A204.1 (cell line): ENCODE data around the gene NRDC.

Experiments
- FAIRE-seq: peaks from 2 replicates; lab custom pipeline; 2012; peaks lifted over from hg19 to GRCh38; lab: Jason Lieb, UNC

NRDC gene, protein sequence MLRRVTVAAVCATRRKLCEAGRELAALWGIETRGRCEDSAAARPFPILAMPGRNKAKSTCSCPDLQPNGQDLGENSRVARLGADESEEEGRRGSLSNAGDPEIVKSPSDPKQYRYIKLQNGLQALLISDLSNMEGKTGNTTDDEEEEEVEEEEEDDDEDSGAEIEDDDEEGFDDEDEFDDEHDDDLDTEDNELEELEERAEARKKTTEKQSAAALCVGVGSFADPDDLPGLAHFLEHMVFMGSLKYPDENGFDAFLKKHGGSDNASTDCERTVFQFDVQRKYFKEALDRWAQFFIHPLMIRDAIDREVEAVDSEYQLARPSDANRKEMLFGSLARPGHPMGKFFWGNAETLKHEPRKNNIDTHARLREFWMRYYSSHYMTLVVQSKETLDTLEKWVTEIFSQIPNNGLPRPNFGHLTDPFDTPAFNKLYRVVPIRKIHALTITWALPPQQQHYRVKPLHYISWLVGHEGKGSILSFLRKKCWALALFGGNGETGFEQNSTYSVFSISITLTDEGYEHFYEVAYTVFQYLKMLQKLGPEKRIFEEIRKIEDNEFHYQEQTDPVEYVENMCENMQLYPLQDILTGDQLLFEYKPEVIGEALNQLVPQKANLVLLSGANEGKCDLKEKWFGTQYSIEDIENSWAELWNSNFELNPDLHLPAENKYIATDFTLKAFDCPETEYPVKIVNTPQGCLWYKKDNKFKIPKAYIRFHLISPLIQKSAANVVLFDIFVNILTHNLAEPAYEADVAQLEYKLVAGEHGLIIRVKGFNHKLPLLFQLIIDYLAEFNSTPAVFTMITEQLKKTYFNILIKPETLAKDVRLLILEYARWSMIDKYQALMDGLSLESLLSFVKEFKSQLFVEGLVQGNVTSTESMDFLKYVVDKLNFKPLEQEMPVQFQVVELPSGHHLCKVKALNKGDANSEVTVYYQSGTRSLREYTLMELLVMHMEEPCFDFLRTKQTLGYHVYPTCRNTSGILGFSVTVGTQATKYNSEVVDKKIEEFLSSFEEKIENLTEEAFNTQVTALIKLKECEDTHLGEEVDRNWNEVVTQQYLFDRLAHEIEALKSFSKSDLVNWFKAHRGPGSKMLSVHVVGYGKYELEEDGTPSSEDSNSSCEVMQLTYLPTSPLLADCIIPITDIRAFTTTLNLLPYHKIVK

DNA sequence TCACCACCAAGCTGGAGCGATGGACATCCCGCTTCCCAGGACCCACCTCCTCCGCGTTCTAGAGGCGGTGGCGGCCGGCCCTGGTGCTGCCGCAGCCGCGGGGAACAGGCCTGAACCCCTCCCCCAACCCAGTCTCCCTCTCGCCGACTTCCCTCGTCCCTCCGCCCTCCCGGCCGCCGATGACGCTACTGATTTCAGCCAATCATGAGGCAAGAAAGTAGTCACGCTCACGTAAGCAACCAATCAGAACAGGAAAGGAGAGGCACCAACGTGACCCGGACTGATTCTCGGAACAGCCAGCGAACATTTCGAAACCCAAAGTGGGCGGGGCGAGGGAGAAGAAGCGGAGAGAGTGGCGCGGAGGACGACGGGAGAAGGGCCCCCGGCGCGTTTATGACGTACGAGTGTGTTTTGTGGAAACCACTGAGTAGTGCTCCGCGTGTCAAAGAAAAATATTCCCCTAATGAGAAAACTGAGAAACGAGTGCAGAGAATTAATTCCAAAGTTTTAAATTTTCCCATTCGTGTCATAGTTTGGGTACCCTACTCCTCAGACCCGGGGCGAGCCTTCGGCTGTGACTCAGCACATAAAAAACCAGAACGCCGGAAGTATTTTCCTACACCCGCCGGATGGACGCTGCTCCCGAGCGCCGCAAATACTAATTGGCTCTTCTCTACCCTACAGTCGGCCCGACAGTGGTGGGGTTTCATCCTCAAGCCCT lies at the start of gene NRDC:
NRDC (minus strand) TSS at position 112 of the 721 bp plus-strand sequence. CDS start 112 bp downstream, outside the sequence.
- peak; percentile 99 for FAIRE-seq

DNA sequence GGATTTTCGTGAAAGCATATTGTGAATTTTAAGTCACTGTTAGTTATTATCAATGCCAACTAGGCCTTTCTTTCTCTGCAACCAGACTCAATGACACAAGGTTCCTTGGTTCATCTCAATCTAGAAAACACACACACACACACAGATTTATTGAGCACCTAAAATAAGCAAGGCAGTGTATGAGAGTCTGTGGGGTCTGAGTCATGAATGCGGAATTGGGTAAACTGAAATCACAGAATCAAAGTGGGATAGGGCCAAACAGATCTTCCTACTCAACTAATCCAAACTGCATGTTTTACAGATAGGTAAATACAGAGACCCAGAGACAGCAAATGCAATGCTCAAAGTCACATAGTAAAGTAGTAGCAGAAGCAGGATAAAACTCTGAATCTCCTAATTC lies 48.5 kb upstream of the NRDC start:
- FAIRE-seq: no peak

DNA sequence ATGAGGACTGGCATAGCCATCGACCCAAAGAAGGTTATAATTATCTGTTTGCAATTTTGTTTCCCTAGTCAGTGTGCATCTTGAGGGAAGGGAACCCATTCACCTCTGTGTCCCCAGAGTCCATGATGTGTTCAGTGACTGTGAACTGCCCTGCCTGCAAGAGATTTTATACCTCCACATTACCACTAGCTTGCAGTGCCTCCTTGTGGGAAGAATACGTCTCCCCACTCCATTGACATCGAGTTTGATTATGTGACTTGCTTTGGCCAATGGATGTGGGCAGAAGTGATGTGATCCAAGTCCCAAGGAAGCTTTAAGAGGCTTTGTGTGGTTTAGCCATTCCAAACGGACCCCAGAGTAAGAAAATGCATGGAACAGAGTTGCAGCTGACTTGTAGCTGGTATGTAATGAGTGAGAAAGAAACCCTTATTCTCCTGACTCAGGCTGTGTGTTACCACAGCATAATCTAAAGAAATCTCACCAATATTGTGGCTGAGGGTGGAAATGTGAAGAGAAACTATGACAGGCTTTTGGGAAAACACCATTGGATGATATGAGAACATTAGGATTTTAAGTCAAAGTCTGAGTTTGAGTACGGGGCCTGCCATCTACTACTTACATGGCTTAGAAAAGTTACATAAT lies 47.8 kb upstream of the NRDC start:
- no peak for FAIRE-seq

DNA sequence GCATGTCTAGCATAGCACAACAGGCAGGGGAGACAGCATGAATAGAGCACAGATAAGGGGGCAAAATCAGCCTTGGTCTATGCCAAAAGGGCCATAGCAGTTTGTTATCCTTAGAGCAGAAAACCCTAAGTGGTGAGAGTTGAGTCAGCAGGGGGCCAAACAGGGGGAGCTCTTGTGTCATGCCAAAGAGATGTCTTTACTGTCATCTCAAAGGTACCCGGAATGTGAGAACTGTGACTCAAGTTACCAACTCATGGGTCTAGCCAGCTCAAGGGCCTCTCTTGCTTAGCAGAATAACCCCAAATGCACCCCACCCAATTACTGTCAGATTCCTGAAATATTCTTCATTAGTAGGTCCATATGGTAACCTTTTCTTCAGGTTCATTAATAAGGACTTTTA lies 45.9 kb upstream of the NRDC start:
- FAIRE-seq: no peak

DNA sequence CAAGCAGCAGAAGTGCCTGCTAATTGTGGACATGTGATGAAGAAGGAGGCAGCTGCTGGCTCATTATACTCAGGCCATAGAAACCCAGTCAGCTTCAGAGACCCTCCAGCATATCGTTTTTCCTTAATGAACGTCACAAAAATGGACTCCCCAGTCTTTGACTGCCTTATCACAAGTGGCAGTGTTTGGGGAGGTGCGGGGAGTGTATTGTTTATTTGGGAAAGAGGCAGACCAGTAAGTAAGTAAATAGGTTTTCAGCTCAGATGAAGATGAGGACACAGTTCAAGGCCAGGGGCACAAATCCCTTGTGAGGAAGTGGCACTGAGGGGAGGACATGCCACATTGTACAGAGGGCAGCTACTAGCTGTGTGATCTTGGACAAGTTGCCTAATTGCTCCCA lies 43.5 kb upstream of the NRDC start:
- FAIRE-seq: no peak

DNA sequence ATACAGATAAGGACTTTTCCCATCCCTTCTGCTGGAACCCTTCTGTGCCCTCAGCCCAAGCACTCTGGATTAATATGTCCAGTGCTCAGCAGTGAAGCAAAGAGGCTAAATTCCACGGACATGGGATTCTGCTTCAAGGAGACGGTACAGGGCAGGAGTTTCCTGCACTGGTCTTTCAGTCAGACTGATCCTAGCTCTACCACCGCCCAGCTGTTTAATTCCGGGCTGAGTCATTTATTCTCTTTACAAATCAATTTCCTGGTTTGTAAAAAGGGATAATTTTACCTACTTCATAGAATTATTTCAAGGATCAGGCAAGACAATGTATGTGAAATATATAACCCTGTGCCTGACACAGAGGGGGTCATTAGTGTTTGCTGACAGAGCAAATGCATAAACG lies 41.6 kb upstream of the NRDC start:
- FAIRE-seq: no peak

DNA sequence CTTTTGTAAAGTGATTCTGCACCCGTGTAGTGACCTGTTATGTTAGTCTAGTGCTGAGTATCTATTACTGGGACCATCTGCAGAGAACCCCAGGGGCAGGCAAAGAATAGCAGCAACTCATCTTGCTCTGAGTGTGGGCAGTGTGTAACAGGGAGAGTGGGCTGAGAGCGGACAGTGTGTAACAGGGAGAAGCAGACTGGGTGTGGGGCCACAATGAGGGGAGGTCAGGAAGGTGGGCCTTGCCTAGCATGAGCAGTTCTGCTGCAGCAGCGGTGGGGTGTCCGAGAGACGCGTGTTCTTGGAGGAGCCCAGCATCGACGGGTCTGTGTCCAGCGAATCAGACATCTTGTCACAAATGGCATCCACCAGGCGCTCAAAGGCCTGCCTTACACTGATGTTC lies 41.2 kb upstream of the NRDC start:
- no peak for FAIRE-seq

DNA sequence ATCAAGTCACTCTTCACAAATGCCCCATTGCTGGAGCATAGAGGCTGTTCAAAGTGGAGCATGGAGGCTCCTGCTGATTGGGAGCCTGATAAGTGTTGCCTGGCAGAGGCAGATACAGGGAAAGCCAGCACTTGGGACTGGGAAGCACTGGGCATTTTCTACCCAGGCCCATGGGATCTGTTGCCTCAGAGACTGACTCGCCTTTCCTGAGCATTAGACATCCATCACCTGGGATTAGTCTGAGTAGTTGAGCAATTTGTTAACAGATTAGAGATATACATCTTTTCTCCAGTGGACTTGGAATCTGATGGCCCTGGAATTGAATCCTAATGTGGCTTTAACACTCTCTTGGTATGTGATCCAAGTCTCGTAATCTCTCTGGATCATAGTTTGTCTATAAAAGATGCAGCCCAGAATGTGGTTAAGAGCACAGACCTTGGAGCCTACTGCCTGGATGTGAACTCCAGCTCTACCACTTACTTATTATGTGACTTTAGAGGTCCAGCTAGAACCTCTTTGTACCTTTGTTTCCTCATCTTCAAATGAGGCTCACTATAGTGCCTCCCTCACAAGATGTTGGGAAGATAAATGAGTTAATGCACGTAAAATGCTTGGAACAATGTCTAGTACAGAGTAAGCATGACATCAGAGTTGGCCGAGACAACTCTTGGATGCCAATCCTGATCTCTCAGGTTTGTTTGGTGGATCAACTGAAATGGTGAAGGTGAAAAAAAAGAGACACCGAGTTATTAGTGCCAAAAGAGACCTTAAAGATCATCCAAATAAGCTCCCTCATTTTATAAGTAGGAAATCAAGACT lies 38.3 kb upstream of the NRDC start:
- FAIRE-seq: no peak

DNA sequence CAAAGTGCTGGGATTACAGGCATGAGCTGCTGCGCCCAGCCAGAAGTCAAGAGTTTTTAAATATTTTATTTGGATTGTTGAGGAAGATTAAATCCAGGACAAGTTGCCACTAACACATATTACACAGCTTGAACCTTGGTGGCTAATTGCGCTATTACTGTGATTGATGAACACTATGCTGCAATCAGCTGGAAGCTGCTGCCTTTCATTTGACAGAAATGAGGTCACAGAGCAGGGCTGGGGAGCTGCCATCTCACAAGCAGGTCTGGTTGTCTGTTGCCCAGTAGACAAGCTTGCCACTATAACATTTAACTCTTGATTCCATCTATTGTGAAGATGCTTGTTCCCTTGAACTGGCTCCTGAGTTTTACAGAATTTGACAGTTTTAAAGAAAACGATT lies 37.4 kb upstream of the NRDC start:
- no peak for FAIRE-seq

DNA sequence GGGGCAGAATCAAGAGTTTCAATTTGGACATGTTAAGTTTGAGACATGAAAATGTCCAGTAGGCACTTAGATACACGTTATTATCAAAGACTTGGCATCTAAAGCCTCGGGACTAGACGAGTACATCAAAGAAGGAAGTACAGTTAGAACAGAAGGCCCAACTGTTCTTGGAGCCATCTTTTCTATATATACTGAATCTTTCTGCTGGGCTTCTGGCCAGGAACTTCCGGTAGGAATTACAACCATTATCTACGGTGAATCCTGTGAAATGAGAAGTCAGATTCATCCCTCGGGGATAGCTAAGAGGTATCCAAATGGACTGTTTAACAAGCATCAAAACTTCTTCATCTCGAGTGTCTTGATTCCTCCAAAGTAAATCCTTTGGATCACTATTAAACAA lies 34.4 kb upstream of the NRDC start:
- FAIRE-seq: no peak

DNA sequence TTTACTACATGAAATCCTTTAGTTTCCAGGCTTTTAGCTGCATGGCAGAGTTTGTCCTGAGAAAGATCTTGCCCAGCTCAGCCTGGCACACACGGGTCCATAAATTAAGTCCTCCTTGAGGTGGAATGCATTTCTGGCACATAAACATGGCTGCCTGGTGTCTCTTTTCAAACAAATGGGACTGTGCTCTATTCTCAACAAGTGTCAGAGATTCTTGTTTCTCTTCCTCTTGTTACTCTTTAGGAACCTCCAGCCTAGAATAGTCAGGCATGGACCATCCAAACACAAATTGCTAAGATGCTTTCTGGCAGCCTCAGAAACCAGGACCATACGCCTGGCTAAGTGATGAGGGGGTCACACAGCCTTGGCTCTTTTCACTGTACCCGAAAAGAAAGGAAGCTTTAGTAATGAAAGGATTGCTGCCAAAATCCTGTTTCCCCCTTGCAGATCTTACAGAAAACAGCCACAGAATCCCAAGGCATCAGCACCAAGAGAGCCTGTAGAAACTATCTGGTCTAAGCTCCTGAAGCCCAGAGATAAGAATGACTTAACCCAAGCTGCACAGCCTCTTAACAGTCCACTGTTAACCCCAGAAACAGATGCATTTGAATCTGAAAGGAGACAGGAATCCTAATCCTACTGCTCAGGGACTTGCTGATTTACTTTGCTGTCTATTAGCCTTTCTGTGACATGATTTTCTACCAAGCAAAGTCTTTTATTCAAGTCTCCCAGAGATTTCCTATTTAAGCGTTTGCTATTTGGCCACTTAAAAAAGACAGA lies 31.9 kb upstream of the NRDC start:
- no peak for FAIRE-seq

DNA sequence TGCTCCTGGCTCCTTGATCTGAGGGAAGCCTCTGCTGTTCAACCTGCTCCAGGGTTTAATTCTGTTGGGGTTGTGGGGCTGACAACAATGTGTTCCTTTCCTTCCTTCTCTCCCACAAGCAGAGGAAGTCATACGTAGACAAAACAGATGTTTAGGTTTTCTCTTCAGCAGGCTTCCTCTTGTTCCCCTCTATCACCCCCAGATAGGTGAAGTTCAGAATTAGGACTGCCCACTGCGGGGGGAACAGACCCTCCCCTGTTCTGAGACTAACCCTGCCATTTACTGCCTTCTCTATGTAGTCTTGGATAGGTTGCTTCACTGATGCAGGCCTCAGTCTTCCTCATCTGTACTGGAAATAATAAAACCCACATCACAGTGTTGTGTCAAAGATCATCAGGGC lies 30.0 kb upstream of the NRDC start:
- FAIRE-seq: no peak

DNA sequence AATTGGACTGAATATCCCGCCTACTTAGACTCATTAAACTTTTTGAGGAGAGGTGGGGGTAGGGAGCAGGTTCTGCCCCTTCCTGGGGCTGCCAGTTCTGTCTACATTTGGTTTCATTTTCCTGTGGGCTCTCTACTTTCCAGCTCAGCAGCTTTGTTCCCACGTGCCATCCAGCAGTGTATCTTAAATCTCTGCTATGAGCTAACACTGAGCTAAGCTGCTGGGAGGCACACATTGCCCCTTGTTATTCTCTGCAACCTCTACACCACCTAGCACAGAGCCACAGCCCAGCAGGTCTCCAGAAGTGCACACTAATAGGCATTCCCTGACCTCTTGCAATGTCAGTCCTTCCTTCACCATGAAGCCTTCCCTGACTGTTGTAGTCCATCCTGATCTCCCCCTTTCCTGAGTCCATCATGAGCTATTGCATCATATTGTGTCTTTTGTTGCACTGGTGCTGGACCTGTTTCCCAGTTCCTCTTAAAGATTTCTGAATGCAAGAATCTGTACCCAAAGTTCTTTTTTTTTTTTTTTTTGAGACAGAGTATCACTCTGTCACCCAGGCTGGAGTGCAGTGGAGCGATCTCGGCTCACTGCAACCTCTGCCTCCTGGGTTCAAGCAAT lies 28.7 kb upstream of the NRDC start:
- no peak for FAIRE-seq

DNA sequence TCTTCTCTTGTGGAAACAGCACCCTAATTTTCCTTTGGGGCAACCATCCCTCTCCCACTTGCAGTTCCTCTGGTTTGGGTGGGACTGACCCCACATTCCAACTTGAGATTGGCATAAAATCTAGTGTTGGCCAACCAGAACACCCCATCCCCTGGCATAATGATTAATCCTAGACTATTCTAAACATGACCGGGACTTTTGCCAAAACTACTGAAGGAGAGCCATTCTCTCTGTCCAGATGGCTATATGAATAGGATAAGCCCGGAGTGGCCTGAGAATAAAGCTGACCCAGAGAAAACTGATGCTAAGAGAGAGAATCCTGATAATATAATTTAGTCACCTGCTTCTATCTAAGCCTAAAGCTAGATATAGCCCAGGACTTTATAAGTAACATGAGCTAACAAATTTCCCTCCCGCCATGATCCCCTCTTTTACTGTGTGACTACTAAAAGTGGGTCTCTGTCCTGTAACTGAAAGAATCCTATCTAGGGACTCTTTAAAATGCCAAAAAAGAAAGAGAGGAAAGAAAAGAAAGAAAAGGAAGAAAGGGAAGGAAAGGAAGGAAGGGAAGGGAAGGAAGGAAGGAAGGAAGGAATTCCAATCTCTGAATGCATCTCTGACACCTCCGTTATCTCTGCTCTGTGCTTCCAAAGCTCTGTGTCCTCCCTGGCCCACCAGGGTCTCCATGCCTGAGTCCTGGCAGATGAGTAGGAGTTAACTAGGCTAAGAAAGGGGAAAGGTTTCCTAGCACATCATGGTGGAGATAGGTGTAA lies 28.0 kb upstream of the NRDC start:
- FAIRE-seq: no peak

DNA sequence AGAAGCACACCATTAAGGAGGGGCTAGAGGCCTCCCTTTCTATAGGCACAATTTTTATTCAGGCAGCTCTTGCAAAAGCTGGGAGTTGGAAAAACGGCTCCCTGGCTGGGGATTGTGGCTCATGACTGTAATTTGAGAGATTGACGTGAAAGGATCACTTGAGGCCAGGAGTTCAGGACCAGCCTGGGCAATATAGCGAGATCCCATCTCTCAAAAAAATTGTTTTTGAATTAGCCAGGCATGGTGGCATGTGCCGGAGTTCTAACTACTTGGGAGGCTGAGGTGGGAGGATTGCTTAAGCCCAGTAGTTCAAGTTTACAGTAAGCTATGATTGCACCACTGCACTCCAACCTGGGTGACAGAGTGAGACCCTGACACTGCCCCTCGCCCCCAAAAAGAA lies 23.9 kb upstream of the NRDC start:
- no peak for FAIRE-seq

DNA sequence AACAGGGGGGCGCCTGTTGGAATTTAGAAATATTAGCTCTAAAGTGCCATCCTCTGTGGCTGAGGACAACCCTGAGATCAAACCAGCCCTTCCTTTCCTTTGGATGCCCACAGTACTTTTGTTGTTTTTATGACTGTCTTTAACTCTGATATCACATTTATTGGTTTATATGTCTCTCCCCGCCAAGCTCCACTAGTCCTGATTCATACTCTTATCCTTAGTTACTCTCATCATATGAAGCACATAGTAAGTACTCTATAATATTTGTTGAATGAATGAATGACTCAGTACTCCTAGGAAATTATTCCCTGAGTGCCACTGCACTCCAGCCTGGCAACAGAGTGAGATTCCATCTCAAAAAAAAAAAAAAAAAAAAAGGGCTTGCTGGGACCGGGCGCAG lies 22.6 kb upstream of the NRDC start:
- no peak for FAIRE-seq

DNA sequence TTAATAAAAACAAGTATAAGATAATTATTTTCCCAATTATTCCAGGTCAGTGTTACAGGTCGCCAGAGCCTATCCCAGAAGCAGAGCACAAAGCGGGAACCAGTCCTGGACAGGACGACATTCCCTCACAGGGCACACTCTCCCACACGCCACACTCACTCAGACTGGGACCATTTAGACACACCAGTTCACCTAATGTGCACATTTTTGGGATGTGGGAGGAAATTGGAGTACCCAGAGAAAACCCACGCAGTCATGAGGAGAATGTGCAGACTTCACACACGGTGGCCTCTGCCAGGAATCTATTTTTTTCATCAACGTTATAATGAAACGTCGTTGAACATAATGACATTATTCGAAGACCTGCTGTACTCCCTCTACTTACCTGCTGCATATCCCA lies 20.5 kb upstream of the NRDC start:
- no peak for FAIRE-seq

DNA sequence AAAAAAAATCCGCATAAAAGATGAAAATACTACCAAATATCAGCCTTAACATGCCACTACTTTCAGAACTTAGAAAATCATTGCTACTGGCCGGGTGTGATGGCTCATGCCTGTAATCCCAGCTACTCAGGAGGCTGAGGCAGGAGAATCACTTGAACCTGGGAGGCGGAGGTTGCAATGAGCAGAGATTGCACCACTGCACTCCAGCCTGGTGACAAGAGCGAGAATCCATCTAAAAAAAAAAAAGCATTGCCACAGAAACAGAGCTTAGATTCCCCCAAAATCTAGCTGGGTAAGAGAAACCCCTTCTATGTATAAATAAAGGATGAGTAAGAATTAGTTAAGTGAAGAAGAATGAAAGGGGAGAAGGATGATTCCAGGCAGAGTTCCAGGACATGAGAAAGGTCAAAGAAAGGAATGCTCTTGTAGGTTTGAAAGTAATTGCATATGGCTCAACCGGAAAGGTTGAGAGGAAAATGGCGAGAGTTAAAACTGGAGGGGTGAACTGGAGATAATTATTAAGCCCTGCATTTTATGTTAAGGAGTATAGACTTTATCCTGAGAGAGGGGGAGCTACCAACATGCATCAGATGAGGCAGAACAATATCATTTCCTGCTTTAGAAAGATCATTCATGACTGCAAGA lies 19.7 kb upstream of the NRDC start:
- FAIRE-seq: no peak
